ENCODE data around the gene SNX5.

SNX5 gene

DNA sequence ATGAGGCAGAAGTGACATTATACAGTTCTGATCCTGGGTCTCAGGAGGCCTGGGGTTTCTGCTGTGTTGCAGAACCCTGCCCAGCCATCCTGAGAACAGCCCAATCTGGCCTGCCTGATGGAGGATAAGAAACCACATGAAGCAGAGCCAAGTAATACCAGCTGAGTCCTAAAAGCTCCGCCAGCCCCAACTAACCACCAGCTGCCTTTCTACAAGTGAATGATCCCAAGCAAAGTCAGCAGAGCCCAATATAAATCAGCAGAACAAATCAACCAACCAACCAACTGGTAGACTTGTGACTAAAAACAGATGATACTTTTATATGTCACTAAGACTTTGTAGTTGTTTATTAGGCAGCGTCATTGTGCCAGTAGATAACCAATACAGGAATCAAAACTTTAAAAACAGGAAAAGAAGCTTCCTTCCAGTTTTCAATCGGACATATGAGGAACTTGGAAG lies 52.1 kb downstream of the SNX5 start:
- Histone ChIP-seq H2BK12ac (ENCODE audit: low read length) (no peak overlapping the region), H3K14ac (ENCODE audit: low read length) (no peak overlapping the region), H3K4ac (ENCODE audit: low read depth, low read length) (no peak overlapping the region), H4K8ac (ENCODE audit: low read depth, low read length) (no peak overlapping the region), H3K4me1 (ENCODE audit: control insufficient read depth in 1 of 2, insufficient read depth in 2 of 2, low read length in 2 of 2) (no peaks in the 10 kb centered on the region), H3K4me2 (ENCODE audit: low read length) (no peak overlapping the region), H3K4me3 (ENCODE audit: low read depth, low read length) (no peak overlapping the region), H4K12ac (ENCODE audit: low read depth, low read length) (no peak overlapping the region), H3K9ac (ENCODE audit: low read length) (no peak overlapping the region), H3K27me3 (ENCODE audit: insufficient read depth, low read length) (no peaks in the 10 kb centered on the region), H4K91ac (ENCODE audit: low read depth, low read length) (no peak overlapping the region), H3K27ac (ENCODE audit: low read depth, low read length) (no peak overlapping the region), H2BK120ac (ENCODE audit: insufficient read depth, low read length, poor library complexity) (no peak overlapping the region), H3K36me3 (ENCODE audit: control insufficient read depth in 1 of 2, insufficient read depth in 2 of 2, low read length in 2 of 2) (no peaks in the 10 kb centered on the region), H3K18ac (ENCODE audit: low read length) (no peak overlapping the region), H2AFZ (ENCODE audit: insufficient read depth, low read length, poor library complexity) (no peak overlapping the region), H2BK5ac (ENCODE audit: low read depth, low read length, poor library complexity) (no peak overlapping the region), H3K23ac (ENCODE audit: low read length) (no peak overlapping the region), H3K9me3 (ENCODE audit: insufficient read depth, low read depth, low read length) (no peaks in the 10 kb centered on the region), H3K79me2 (ENCODE audit: control insufficient read depth, insufficient read depth, low read length, poor library complexity) (no peaks in the 10 kb centered on the region), H2AK5ac (ENCODE audit: low read length) (no peak overlapping the region), H3K79me1 (ENCODE audit: low read length) (no peaks in the 10 kb centered on the region)
- no CpG with 5 or more reads among the region's 3 CpGs for WGBS (ENCODE audit: extremely low coverage, insufficient coverage, insufficient read length)
- DNase-seq: no peak

GRCh38 chr20:17914957-17915356 lies 53.6 kb downstream of the SNX5 start:
- H2BK120ac ChIP-seq (ENCODE audit: insufficient read depth, low read length, poor library complexity): no peak overlapping the region
- no peak for DNase-seq
- no peak overlapping the region for H3K9ac ChIP-seq (ENCODE audit: low read length)
- WGBS (ENCODE audit: extremely low coverage, insufficient coverage, insufficient read length): no CpG with 5 or more reads among the region's 4 CpGs
- H3K27me3 ChIP-seq (ENCODE audit: insufficient read depth, low read length): no peaks in the 10 kb centered on the region
- no peak overlapping the region for H3K4me2 ChIP-seq (ENCODE audit: low read length)
- no peak overlapping the region for H2AFZ ChIP-seq (ENCODE audit: insufficient read depth, low read length, poor library complexity)
- no peak overlapping the region for H2BK5ac ChIP-seq (ENCODE audit: low read depth, low read length, poor library complexity)
- H3K14ac ChIP-seq (ENCODE audit: low read length): no peak overlapping the region
- H3K23ac ChIP-seq (ENCODE audit: low read length): no peak overlapping the region
- H3K36me3 ChIP-seq (ENCODE audit: control insufficient read depth in 1 of 2, insufficient read depth in 2 of 2, low read length in 2 of 2): no peaks in the 10 kb centered on the region
- peaks cover 0 to 2% of the 10 kb centered on the region in 2 experiments for H3K4me1 ChIP-seq (ENCODE audit: control insufficient read depth in 1 of 2, insufficient read depth in 2 of 2, low read length in 2 of 2)
- H4K12ac ChIP-seq (ENCODE audit: low read depth, low read length): no peak overlapping the region
- H3K18ac ChIP-seq (ENCODE audit: low read length): no peak overlapping the region
- no peaks in the 10 kb centered on the region for H3K9me3 ChIP-seq (ENCODE audit: insufficient read depth, low read depth, low read length)
- no peak overlapping the region for H4K8ac ChIP-seq (ENCODE audit: low read depth, low read length)
- no peak overlapping the region for H2BK12ac ChIP-seq (ENCODE audit: low read length)
- H3K79me2 ChIP-seq (ENCODE audit: control insufficient read depth, insufficient read depth, low read length, poor library complexity): no peaks in the 10 kb centered on the region
- H3K4ac ChIP-seq (ENCODE audit: low read depth, low read length): no peak overlapping the region
- H4K91ac ChIP-seq (ENCODE audit: low read depth, low read length): no peak overlapping the region
- no peak overlapping the region for H2AK5ac ChIP-seq (ENCODE audit: low read length)
- no peak overlapping the region for H3K4me3 ChIP-seq (ENCODE audit: low read depth, low read length)
- no peaks in the 10 kb centered on the region for H3K79me1 ChIP-seq (ENCODE audit: low read length)
- H3K27ac ChIP-seq (ENCODE audit: low read depth, low read length): no peak overlapping the region

GRCh38 chr20:17912916-17913315 lies 55.7 kb downstream of the SNX5 start:
- WGBS (ENCODE audit: extremely low coverage, insufficient coverage, insufficient read length): no CpG with 5 or more reads among the region's 2 CpGs
- no peak overlapping the region for H4K91ac ChIP-seq (ENCODE audit: low read depth, low read length)

GRCh38 chr20:17911927-17912326 lies 56.7 kb downstream of the SNX5 start:
- no peak overlapping the region for H2BK5ac ChIP-seq (ENCODE audit: low read depth, low read length, poor library complexity)
- peak; percentile 88 to 92 for DNase-seq
- H3K4me2 ChIP-seq (ENCODE audit: low read length): no peak overlapping the region
- no peak overlapping the region for H3K14ac ChIP-seq (ENCODE audit: low read length)
- no peak overlapping the region for H2AK5ac ChIP-seq (ENCODE audit: low read length)
- WGBS (ENCODE audit: extremely low coverage, insufficient coverage, insufficient read length): no CpG with 5 or more reads among the region's 4 CpGs
- no peak overlapping the region for H4K12ac ChIP-seq (ENCODE audit: low read depth, low read length)
- H2AFZ ChIP-seq (ENCODE audit: insufficient read depth, low read length, poor library complexity): no peak overlapping the region
- H3K27me3 ChIP-seq (ENCODE audit: insufficient read depth, low read length): no peaks in the 10 kb centered on the region
- no peaks in the 10 kb centered on the region for H3K9me3 ChIP-seq (ENCODE audit: insufficient read depth, low read depth, low read length)
- H3K36me3 ChIP-seq (ENCODE audit: control insufficient read depth in 1 of 2, insufficient read depth in 2 of 2, low read length in 2 of 2): no peaks in the 10 kb centered on the region
- H3K79me1 ChIP-seq (ENCODE audit: low read length): no peaks in the 10 kb centered on the region
- H3K4ac ChIP-seq (ENCODE audit: low read depth, low read length): no peak overlapping the region
- no peak overlapping the region for H4K8ac ChIP-seq (ENCODE audit: low read depth, low read length)
- no peak overlapping the region for H3K27ac ChIP-seq (ENCODE audit: low read depth, low read length)
- H2BK12ac ChIP-seq (ENCODE audit: low read length): no peak overlapping the region
- H3K23ac ChIP-seq (ENCODE audit: low read length): no peak overlapping the region
- no peak overlapping the region for H3K9ac ChIP-seq (ENCODE audit: low read length)
- H4K91ac ChIP-seq (ENCODE audit: low read depth, low read length): no peak overlapping the region
- H3K4me3 ChIP-seq (ENCODE audit: low read depth, low read length): no peak overlapping the region
- no peaks in the 10 kb centered on the region for H3K79me2 ChIP-seq (ENCODE audit: control insufficient read depth, insufficient read depth, low read length, poor library complexity)
- peaks cover 0 to 2% of the 10 kb centered on the region in 2 experiments for H3K4me1 ChIP-seq (ENCODE audit: control insufficient read depth in 1 of 2, insufficient read depth in 2 of 2, low read length in 2 of 2)
- H2BK120ac ChIP-seq (ENCODE audit: insufficient read depth, low read length, poor library complexity): no peak overlapping the region
- no peak overlapping the region for H3K18ac ChIP-seq (ENCODE audit: low read length)

More at GRCh38 chr20:17912916-17913315, 55.7 kb downstream of the SNX5 start:
- no peaks in the 10 kb centered on the region for H3K79me1 ChIP-seq (ENCODE audit: low read length)
- H2AFZ ChIP-seq (ENCODE audit: insufficient read depth, low read length, poor library complexity): no peak overlapping the region
- peak; percentile 74 to 96 for DNase-seq
- no peak overlapping the region for H3K4ac ChIP-seq (ENCODE audit: low read depth, low read length)
- no peaks in the 10 kb centered on the region for H3K79me2 ChIP-seq (ENCODE audit: control insufficient read depth, insufficient read depth, low read length, poor library complexity)
- H2BK12ac ChIP-seq (ENCODE audit: low read length): no peak overlapping the region
- peaks cover 0 to 2% of the 10 kb centered on the region in 2 experiments for H3K4me1 ChIP-seq (ENCODE audit: control insufficient read depth in 1 of 2, insufficient read depth in 2 of 2, low read length in 2 of 2)
- no peak overlapping the region for H4K8ac ChIP-seq (ENCODE audit: low read depth, low read length)
- H3K27me3 ChIP-seq (ENCODE audit: insufficient read depth, low read length): no peaks in the 10 kb centered on the region
- H3K36me3 ChIP-seq (ENCODE audit: control insufficient read depth in 1 of 2, insufficient read depth in 2 of 2, low read length in 2 of 2): no peaks in the 10 kb centered on the region
- no peak overlapping the region for H3K4me3 ChIP-seq (ENCODE audit: low read depth, low read length)
- H3K14ac ChIP-seq (ENCODE audit: low read length): no peak overlapping the region
- H3K18ac ChIP-seq (ENCODE audit: low read length): no peak overlapping the region
- no peak overlapping the region for H3K9ac ChIP-seq (ENCODE audit: low read length)
- no peaks in the 10 kb centered on the region for H3K9me3 ChIP-seq (ENCODE audit: insufficient read depth, low read depth, low read length)
- H3K27ac ChIP-seq (ENCODE audit: low read depth, low read length): no peak overlapping the region
- H2BK120ac ChIP-seq (ENCODE audit: insufficient read depth, low read length, poor library complexity): no peak overlapping the region
- H2AK5ac ChIP-seq (ENCODE audit: low read length): no peak overlapping the region
- no peak overlapping the region for H3K23ac ChIP-seq (ENCODE audit: low read length)
- H2BK5ac ChIP-seq (ENCODE audit: low read depth, low read length, poor library complexity): no peak overlapping the region
- no peak overlapping the region for H3K4me2 ChIP-seq (ENCODE audit: low read length)
- H4K12ac ChIP-seq (ENCODE audit: low read depth, low read length): no peak overlapping the region

Measured in trophoblast cell (in vitro differentiated cells and primary cell).